HL-60 (cell line): Measurements from ENCODE around the gene TMOD1.

Source experiments
- CTCF ChIP-seq: IDR thresholded peaks from one replicate; pipeline ENCODE4 v1.5.1; 2011; ENCODE audit warnings: low read length, control low read depth, inconsistent platforms; ENCODE audit not compliant: insufficient read depth
- GABPA ChIP-seq: IDR thresholded peaks from 2 replicates; pipeline ENCODE4 v1.6.1; 2012; ENCODE audit warnings: low read depth
- POLR2AphosphoS5 ChIP-seq: IDR thresholded peaks from 2 replicates; pipeline ENCODE4 v1.6.1; 2012; ENCODE audit warnings: low read depth
- TF ChIP-seq, protein P1 (sequence below): IDR thresholded peaks from 2 replicates; pipeline ENCODE4 v1.6.1; 2012; ENCODE audit warnings: low read depth; ENCODE audit not compliant: insufficient replicate concordance

- TF ChIP-seq CTCF (no peak), GABPA (no peak), POLR2AphosphoS5 (no peak)
- TF ChIP-seq, protein P1, sequence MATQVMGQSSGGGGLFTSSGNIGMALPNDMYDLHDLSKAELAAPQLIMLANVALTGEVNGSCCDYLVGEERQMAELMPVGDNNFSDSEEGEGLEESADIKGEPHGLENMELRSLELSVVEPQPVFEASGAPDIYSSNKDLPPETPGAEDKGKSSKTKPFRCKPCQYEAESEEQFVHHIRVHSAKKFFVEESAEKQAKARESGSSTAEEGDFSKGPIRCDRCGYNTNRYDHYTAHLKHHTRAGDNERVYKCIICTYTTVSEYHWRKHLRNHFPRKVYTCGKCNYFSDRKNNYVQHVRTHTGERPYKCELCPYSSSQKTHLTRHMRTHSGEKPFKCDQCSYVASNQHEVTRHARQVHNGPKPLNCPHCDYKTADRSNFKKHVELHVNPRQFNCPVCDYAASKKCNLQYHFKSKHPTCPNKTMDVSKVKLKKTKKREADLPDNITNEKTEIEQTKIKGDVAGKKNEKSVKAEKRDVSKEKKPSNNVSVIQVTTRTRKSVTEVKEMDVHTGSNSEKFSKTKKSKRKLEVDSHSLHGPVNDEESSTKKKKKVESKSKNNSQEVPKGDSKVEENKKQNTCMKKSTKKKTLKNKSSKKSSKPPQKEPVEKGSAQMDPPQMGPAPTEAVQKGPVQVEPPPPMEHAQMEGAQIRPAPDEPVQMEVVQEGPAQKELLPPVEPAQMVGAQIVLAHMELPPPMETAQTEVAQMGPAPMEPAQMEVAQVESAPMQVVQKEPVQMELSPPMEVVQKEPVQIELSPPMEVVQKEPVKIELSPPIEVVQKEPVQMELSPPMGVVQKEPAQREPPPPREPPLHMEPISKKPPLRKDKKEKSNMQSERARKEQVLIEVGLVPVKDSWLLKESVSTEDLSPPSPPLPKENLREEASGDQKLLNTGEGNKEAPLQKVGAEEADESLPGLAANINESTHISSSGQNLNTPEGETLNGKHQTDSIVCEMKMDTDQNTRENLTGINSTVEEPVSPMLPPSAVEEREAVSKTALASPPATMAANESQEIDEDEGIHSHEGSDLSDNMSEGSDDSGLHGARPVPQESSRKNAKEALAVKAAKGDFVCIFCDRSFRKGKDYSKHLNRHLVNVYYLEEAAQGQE: no peak
Observed at GRCh38 chr9:97617939-97618416, 116.5 kb downstream of the TMOD1 start.
